ENCODE data around the gene ACOT4.
"Not testable (repeated sequence)": the region's sequence is repeated elsewhere in the genome, so short reads cannot be mapped to it uniquely, and the experiment has no call there.

ACOT4 gene

DNA sequence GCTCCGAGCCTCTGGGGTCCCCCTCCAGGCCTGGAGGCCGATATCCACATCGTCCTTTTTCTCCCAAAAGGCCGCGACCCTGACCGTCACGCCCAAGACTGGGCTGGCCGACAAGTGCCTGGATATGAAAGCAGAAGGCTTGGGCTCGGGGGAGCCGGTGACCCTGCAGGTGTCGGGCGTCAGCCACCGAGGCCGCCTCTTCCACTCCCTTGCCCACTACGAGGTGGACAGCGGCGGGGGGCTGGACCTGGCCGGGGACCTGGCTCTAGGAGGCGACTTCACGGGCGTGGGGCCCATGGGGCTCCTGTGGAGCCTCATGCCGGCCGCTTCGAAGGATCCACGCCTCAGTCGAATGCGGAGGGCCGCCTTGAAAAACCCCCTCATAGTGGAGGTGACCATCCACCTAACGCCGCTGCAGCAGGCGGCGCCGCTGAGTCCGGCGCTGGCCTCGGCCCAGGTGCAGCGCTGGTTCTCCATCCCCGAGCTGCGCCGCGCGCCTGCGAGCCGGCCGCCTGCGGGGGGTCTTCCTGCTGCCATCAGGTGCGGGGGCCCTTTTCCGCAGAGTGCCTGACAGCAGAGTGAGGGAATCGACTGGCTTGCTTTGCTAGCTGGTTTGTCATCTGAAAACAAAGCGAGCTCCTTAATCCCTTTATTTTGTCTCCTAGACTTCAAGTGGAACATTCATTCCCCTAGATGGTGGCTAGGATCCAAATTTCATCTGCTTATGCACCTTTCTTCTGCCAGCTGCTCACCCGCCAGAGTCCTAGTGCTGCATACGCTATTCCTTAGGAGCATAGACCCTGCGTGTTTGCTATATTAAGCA lies 42.5 kb downstream of the ACOT4 start:
- Histone ChIP-seq H3K14ac (ENCODE audit: low read length in 2 of 2) (no peak overlapping the region), H2AK5ac (ENCODE audit: low read length, severe bottlenecking) (no peak overlapping the region), H3K18ac (ENCODE audit: low read depth in 1 of 2, low read length in 2 of 2) (peak overlapping the region; percentile 55 to 61), H4K91ac (ENCODE audit: low read length) (no peak overlapping the region), H2AFZ (ENCODE audit: low read depth, low read length) (peak overlapping the region; percentile 21), H3K4ac (ENCODE audit: low read depth in 1 of 2, low read length in 2 of 2) (peak overlapping the region in 1 of 2 experiments; percentile 24), H2BK15ac (ENCODE audit: low read depth, poor library complexity, severe bottlenecking) (peak overlapping the region; percentile 84), H3K36me3 (ENCODE audit: control insufficient read depth in 1 of 2, insufficient read depth in 2 of 2, low read depth in 1 of 2, low read length in 2 of 2) (no peaks in the 10 kb centered on the region), H4K8ac (ENCODE audit: low read length) (peak overlapping the region; percentile 95), H3K79me1 (replicated peaks; ENCODE audit: low read length, poor library complexity, severe bottlenecking) (no peaks in the 10 kb centered on the region), H3K9ac (ENCODE audit: low read length) (peak overlapping the region; percentile 72), H3K27me3 (ENCODE audit: control insufficient read depth in 1 of 2, insufficient read depth in 1 of 2, low read length in 2 of 2) (no peaks in the 10 kb centered on the region), H3K23ac (ENCODE audit: low read length in 2 of 2) (no peak overlapping the region), H3K9me3 (ENCODE audit: control insufficient read depth, low read length) (no peaks in the 10 kb centered on the region), H3K4me1 (ENCODE audit: control insufficient read depth, insufficient read depth, low read depth, low read length) (peaks cover 12% of the 10 kb centered on the region), H3K4me2 (ENCODE audit: low read length, poor library complexity, severe bottlenecking) (peak overlapping the region; percentile 97), H2BK120ac (ENCODE audit: low read depth, low read length) (no peak overlapping the region), H3K27ac (ENCODE audit: low read length, poor library complexity, severe bottlenecking) (peak overlapping the region; percentile 38), H2BK12ac (ENCODE audit: low read length in 2 of 2) (peak overlapping the region in 1 of 2 experiments; percentile 22), H3K4me3 (ENCODE audit: insufficient read depth in 1 of 2, low read depth in 1 of 2, low read length in 2 of 2) (peak overlapping the region; percentile 50 to 72), H2BK5ac (ENCODE audit: low read depth, low read length, poor library complexity, severe bottlenecking) (no peak overlapping the region)
- DNase-seq = peak; percentile 12
- 10% methylated on average over 53 of the region's 53 CpGs for WGBS

DNA sequence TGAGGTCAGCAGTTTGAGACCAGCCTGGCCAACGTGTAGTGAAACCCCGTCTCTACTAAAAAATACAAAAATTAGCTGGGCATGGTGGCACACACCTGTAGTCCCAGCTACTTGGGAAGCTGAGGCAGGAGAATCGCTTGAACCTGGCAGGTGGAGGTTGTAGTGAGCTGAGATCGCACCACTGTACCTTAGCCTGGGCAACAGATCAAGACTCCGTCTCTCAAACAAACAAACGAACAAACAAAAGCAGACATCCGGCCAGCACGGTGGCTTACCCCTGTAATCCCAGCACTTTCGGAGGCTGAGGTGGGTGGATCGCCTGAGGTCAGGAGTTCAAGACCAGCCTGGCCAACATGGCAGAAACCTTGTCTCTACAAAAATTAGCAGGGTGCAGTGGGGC lies 44.7 kb downstream of the ACOT4 start:
- H3K18ac ChIP-seq (ENCODE audit: low read depth in 1 of 2, low read length in 2 of 2) = not testable (repeated sequence)

DNA sequence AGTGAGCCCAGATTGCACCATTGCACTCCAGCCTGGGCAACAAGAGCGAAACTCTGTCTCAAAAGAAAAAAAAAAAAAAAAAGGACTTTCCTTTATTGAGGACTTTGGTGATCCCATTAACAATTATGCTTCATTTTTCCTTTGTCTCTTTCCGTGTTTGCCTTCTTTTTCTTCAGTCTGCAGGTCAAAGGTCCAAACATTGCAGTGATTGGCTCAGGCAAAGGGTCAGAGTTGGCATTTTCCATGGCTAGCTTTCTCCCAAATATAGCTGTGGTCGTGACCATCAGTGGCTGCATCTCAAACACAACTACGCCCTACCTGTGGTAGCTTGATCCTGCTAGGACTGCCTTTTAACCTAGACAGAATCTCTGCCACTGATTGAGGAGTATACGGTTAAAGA lies 46.2 kb downstream of the ACOT4 start:
- Histone ChIP-seq H2BK15ac (ENCODE audit: low read depth, poor library complexity, severe bottlenecking) (no peak overlapping the region), H4K91ac (ENCODE audit: low read length) (no peak overlapping the region), H2AK5ac (ENCODE audit: low read length, severe bottlenecking) (no peak overlapping the region), H3K27ac (ENCODE audit: low read length, poor library complexity, severe bottlenecking) (no peak overlapping the region), H3K23ac (ENCODE audit: low read length in 2 of 2) (no peak overlapping the region), H2AFZ (ENCODE audit: low read depth, low read length) (no peak overlapping the region), H2BK5ac (ENCODE audit: low read depth, low read length, poor library complexity, severe bottlenecking) (no peak overlapping the region), H3K9me3 (ENCODE audit: control insufficient read depth, low read length) (no peaks in the 10 kb centered on the region), H3K79me1 (replicated peaks; ENCODE audit: low read length, poor library complexity, severe bottlenecking) (no peaks in the 10 kb centered on the region), H3K18ac (ENCODE audit: low read depth in 1 of 2, low read length in 2 of 2) (no peak overlapping the region), H3K27me3 (ENCODE audit: control insufficient read depth in 1 of 2, insufficient read depth in 1 of 2, low read length in 2 of 2) (no peaks in the 10 kb centered on the region), H4K8ac (ENCODE audit: low read length) (no peak overlapping the region), H3K4ac (ENCODE audit: low read depth in 1 of 2, low read length in 2 of 2) (no peak overlapping the region), H2BK12ac (ENCODE audit: low read length in 2 of 2) (no peak overlapping the region), H3K4me1 (ENCODE audit: control insufficient read depth, insufficient read depth, low read depth, low read length) (peaks cover 13% of the 10 kb centered on the region), H3K36me3 (ENCODE audit: control insufficient read depth in 1 of 2, insufficient read depth in 2 of 2, low read depth in 1 of 2, low read length in 2 of 2) (no peaks in the 10 kb centered on the region), H2BK120ac (ENCODE audit: low read depth, low read length) (no peak overlapping the region), H3K14ac (ENCODE audit: low read length in 2 of 2) (no peak overlapping the region), H3K9ac (ENCODE audit: low read length) (no peak overlapping the region), H3K4me3 (ENCODE audit: insufficient read depth in 1 of 2, low read depth in 1 of 2, low read length in 2 of 2) (no peak overlapping the region), H3K4me2 (ENCODE audit: low read length, poor library complexity, severe bottlenecking) (no peak overlapping the region)
- DNase-seq = no peak
- 87% methylated on average over 5 of the region's 5 CpGs for WGBS

More for the DNA sequence above, 44.7 kb downstream of the ACOT4 start:
- not testable (repeated sequence) for H3K79me1 ChIP-seq (replicated peaks; ENCODE audit: low read length, poor library complexity, severe bottlenecking); H3K27ac ChIP-seq (ENCODE audit: low read length, poor library complexity, severe bottlenecking); H3K4me3 ChIP-seq (ENCODE audit: insufficient read depth in 1 of 2, low read depth in 1 of 2, low read length in 2 of 2); H3K9ac ChIP-seq (ENCODE audit: low read length); H3K23ac ChIP-seq (ENCODE audit: low read length in 2 of 2); H2AK5ac ChIP-seq (ENCODE audit: low read length, severe bottlenecking); H3K9me3 ChIP-seq (ENCODE audit: control insufficient read depth, low read length); H3K14ac ChIP-seq (ENCODE audit: low read length in 2 of 2); H3K27me3 ChIP-seq (ENCODE audit: control insufficient read depth in 1 of 2, insufficient read depth in 1 of 2, low read length in 2 of 2); H2BK120ac ChIP-seq (ENCODE audit: low read depth, low read length); H2BK15ac ChIP-seq (ENCODE audit: low read depth, poor library complexity, severe bottlenecking); H2BK12ac ChIP-seq (ENCODE audit: low read length in 2 of 2); H3K36me3 ChIP-seq (ENCODE audit: control insufficient read depth in 1 of 2, insufficient read depth in 2 of 2, low read depth in 1 of 2, low read length in 2 of 2); H2BK5ac ChIP-seq (ENCODE audit: low read depth, low read length, poor library complexity, severe bottlenecking); H4K8ac ChIP-seq (ENCODE audit: low read length); H3K4me2 ChIP-seq (ENCODE audit: low read length, poor library complexity, severe bottlenecking); H3K4ac ChIP-seq (ENCODE audit: low read depth in 1 of 2, low read length in 2 of 2); H4K91ac ChIP-seq (ENCODE audit: low read length); H2AFZ ChIP-seq (ENCODE audit: low read depth, low read length); DNase-seq
- 87% methylated on average over 10 of the region's 10 CpGs for WGBS
- H3K4me1 ChIP-seq (ENCODE audit: control insufficient read depth, insufficient read depth, low read depth, low read length) = peaks cover 13% of the 10 kb centered on the region

- H3K14ac ChIP-seq (ENCODE audit: low read length in 2 of 2) = no peak overlapping the region
- WGBS = 95% methylated on average over 5 of the region's 5 CpGs
- H3K4me1 ChIP-seq (ENCODE audit: control insufficient read depth, insufficient read depth, low read depth, low read length) = peaks cover 1% of the 10 kb centered on the region
- H3K4me3 ChIP-seq (ENCODE audit: insufficient read depth in 1 of 2, low read depth in 1 of 2, low read length in 2 of 2) = no peak overlapping the region
- no peak overlapping the region for H3K27ac ChIP-seq (ENCODE audit: low read length, poor library complexity, severe bottlenecking)
- no peak overlapping the region for H3K23ac ChIP-seq (ENCODE audit: low read length in 2 of 2)
- H3K9me3 ChIP-seq (ENCODE audit: control insufficient read depth, low read length) = no peaks in the 10 kb centered on the region
- DNase-seq = no peak
- no peak overlapping the region for H3K4ac ChIP-seq (ENCODE audit: low read depth in 1 of 2, low read length in 2 of 2)
- H2BK120ac ChIP-seq (ENCODE audit: low read depth, low read length) = no peak overlapping the region
- H3K4me2 ChIP-seq (ENCODE audit: low read length, poor library complexity, severe bottlenecking) = no peak overlapping the region
- H3K79me1 ChIP-seq (replicated peaks; ENCODE audit: low read length, poor library complexity, severe bottlenecking) = peaks cover 5% of the 10 kb centered on the region
- no peak overlapping the region for H3K9ac ChIP-seq (ENCODE audit: low read length)
- H3K27me3 ChIP-seq (ENCODE audit: control insufficient read depth in 1 of 2, insufficient read depth in 1 of 2, low read length in 2 of 2) = no peaks in the 10 kb centered on the region
- no peak overlapping the region for H4K91ac ChIP-seq (ENCODE audit: low read length)
- H3K36me3 ChIP-seq (ENCODE audit: control insufficient read depth in 1 of 2, insufficient read depth in 2 of 2, low read depth in 1 of 2, low read length in 2 of 2) = no peaks in the 10 kb centered on the region
- no peak overlapping the region for H2BK5ac ChIP-seq (ENCODE audit: low read depth, low read length, poor library complexity, severe bottlenecking)
- H2AFZ ChIP-seq (ENCODE audit: low read depth, low read length) = no peak overlapping the region
- H4K8ac ChIP-seq (ENCODE audit: low read length) = no peak overlapping the region
- no peak overlapping the region for H2BK12ac ChIP-seq (ENCODE audit: low read length in 2 of 2)
- H2AK5ac ChIP-seq (ENCODE audit: low read length, severe bottlenecking) = no peak overlapping the region
- H2BK15ac ChIP-seq (ENCODE audit: low read depth, poor library complexity, severe bottlenecking) = no peak overlapping the region
- no peak overlapping the region for H3K18ac ChIP-seq (ENCODE audit: low read depth in 1 of 2, low read length in 2 of 2)
Measured at GRCh38 chr14:73640796-73641365, 49.2 kb downstream of the ACOT4 start.

All from mesenchymal stem cell (in vitro differentiated cells and primary cell).